ENCODE data around the gene CFAP46.

DNA sequence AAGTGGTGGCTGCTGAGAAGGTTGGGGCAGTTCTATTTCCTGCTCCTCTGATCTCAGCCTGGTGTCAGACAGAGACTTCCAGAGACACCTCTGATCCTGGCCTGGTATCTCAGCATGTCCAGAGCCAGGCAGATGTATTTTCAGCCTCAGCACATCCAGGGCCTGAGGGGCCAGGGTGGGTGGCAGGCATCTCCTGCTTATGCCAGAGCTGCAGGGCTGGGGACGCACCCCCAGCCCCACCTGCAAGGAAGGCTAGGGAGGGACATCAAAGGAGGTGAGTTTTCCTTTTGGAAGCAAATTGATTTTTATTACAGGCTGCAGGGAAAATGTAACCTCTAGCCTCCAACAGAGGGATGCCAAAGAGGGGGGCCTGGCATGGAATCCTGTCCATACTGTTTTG, 36.7 kb downstream of the CFAP46 start:
- TF ChIP-seq CTCF (IDR thresholded peaks at IDR 0.05; ENCODE audit: control extremely low read depth in 1 of 3, insufficient read depth in 1 of 3, low read depth in 1 of 3, low read length in 3 of 3) (no peak), RXRA (IDR thresholded peaks at IDR 0.05; ENCODE audit: insufficient read depth, low read depth, low read length) (no peak), CHD2 (IDR thresholded peaks at IDR 0.05; ENCODE audit: low read length) (no peak), ATF3 (IDR thresholded peaks at IDR 0.05; ENCODE audit: insufficient read depth, low read depth, low read length) (no peak)
- TF ChIP-seq, protein P1, sequence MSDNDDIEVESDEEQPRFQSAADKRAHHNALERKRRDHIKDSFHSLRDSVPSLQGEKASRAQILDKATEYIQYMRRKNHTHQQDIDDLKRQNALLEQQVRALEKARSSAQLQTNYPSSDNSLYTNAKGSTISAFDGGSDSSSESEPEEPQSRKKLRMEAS (IDR thresholded peaks at IDR 0.05) = no peak
